HG03565 (cell line): Measurements from ENCODE around the gene TMEM235.

Experiments used
- ATAC-seq: cut with Tn5 transposase; IDR thresholded peaks from one replicate; pipeline ENCODE4 v1.9.1; 2021; ENCODE audit warnings: mild to moderate bottlenecking, moderate library complexity; ENCODE audit not compliant: unreplicated experiment

The TMEM235 gene

GRCh38 chr17:78236362-78237127, 5.1 kb downstream of the TMEM235 start:
- no peak for ATAC-seq

DNA sequence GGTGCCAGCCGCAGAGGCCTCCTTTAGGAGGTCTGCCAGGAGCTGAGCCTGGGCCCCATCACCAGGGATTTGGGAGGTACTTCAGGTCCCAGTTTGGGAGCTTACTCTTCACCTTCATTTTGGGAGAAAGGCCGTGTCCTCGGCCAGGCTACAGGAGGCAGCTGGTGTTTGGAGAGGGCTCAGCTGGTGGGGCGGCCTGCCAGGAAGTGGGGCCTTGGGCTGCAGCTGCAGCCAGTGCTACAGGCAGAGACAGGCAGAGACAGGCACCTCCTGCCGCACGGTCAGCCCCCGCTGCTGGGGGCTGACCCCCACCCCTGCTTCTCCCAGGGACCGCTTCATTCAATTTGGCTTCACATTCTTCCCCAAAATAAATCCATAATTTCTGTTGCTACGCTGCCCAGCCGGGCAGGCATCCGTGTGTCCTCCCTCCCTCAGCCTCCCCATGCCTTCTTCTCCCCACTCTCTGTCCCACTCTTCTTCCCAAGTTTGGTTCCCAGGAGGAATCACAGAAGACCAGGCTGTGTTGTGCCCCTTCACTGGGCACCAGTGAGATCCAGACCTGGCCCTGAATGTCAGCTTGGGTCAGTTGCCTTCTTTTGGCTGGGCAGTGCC, 6.1 kb downstream of the TMEM235 start:
- no peak for ATAC-seq

DNA sequence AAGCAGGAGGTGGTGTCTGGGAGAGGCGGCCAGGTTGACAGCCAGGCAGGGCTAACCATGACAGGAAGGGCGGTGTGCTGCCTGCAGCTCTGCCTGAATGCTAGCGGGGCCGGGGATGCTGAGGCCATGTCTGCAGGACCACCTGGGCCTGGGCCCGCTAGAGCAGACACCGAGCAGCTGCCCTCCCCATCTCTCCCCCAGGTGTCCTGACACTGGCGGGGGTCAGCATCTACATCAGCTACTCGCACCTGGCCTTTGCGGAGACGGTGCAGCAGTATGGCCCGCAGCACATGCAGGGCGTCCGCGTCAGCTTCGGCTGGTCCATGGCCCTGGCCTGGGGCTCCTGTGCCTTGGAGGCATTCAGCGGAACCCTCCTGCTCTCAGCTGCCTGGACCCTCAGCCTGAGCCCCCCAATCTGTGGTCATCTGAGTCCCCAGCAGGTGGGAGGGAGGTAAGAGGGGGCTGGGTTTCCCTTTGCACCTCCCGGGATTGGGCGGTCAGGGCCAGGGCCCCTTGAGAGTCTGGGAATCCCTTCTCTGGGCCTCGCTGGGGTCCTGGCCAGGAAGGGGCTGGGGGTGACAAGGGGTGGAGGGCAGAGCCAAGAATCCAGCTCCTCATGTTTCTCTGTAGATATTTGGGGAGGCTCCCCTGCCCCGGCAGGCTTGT, 7.5 kb downstream of the TMEM235 start:
- no peak for ATAC-seq

DNA sequence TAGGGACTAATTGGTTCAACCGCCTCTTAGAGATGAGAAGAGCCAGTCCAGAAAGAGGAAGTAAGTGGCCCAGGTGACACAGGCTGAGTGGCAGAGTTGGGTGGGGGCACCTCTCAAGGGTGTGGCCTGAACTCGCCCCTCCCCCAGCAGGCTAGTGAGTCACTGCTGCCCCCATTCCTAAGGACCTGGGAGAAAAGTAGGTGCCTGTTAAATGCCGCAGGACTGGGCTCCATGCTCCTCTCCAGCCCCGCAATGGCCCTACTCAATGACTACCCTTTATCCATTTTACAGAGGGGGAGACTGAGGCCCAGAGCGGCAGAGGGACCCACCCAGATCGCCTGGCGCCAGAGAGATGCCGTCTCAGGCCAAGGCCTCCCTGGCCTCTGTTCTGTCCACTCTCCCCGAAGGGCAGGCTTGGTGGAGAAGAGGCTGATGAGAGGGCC, 8.1 kb downstream of the TMEM235 start:
- ATAC-seq, result no peak

DNA sequence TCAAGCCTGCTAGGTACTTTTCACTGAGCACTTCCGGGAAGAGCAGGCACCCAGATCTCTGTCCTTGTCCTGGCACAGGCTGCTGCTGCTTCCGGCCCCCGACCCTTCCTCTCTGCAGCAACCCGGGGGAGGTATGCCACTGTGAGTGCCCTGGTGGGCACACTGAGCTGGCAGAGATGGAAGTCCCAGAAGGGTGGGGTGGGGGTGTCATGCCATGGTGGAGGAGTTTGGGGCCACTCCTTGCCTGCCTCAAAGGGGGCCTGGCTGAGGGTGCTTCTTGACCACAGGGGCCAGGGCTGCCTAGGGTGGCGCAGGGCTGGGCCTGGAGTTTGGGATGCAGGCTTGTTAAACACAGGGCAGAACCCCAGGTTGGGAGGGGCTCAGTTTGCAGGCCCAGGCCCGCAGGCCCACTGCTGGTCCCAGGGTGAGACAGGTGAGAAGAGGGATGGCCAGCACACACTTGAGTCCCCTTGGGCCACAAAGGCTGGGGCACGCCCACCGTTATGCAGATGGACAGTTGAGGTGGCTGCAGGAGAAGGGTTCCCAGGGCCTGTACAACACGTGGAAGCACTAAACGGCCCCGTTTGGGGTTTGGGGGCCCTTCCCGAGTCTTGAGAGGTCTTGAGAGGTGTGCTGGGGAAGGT, 8.7 kb downstream of the TMEM235 start:
- no peak for ATAC-seq

DNA sequence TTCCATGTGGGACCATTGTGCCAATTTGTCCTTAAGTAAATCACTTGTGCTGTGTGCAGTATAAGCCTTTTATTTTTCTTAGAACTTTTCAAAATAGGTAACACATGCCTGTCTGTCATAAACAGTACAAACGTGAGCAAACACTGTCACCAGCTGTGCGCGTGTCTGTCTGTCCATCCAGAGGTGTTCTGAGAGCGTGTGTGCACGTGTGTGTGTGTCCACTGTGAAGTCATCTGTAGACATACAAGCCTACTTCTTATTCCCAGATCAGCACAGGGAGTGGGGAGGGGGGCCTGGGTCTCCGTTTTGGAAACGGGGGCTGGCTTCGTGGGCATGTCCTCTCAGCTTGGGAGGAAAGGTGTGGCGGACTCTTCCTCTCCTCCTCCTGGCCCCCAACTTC, 9.4 kb downstream of the TMEM235 start:
- no peak for ATAC-seq

GRCh38 chr17:78241277-78242023, 10.0 kb downstream of the TMEM235 start:
- no peak for ATAC-seq

DNA sequence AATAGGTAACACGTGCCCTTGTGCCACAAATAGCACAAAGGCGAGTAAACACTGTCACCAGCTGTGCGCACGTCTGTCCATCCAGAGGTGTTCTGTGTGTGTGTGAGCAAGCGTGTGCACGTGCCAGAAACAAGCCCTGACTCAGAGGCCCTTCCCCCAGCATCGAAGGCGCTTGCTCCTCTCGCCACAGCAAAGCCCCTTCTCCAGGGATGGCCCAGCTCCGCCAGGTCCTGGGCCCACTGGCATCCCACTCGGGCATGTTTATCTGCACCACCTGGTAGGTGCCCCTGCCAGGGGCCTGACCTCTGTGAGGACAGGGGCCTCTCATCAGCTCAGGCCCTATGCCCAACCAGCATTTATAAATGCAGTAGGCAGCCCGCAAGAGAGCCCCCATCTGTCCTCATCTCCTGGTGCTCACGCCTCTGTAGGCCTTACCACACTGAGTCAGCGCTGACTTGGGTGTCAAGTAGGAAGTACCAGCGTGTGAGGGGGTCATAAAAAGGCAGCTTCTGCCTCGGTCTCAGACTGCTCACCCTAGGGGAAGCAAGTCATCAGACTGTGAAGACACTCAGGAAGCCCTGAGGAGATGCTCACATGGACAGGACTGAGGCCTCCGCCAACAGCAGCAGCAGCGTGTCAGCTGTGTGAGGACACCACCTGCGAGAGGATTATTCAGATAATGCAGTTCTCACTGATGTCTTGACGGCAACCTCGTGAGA, 10.8 kb downstream of the TMEM235 start:
- no peak for ATAC-seq

DNA sequence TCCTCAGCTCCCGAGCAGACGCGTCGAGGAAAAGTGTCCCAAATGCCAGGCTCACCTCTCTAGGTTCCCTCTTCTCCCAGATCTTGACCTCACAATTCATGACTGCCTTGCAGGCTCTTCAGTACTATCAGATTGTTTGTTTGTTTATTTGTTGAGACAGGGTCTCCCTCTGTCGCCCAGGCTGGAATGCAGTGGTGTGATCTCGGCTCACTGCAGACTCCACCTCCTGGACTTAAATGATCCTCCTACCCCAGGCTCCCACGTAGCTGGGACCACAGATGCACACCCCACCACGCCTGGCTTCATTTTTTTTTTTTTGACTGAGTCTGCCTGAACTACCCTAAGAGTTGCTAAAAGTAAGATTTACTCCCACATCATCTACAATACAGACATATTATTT, 15.9 kb downstream of the TMEM235 start:
- ATAC-seq, result no peak

GRCh38 chr17:78248051-78248914, 16.9 kb downstream of the TMEM235 start:
- no peak for ATAC-seq

DNA sequence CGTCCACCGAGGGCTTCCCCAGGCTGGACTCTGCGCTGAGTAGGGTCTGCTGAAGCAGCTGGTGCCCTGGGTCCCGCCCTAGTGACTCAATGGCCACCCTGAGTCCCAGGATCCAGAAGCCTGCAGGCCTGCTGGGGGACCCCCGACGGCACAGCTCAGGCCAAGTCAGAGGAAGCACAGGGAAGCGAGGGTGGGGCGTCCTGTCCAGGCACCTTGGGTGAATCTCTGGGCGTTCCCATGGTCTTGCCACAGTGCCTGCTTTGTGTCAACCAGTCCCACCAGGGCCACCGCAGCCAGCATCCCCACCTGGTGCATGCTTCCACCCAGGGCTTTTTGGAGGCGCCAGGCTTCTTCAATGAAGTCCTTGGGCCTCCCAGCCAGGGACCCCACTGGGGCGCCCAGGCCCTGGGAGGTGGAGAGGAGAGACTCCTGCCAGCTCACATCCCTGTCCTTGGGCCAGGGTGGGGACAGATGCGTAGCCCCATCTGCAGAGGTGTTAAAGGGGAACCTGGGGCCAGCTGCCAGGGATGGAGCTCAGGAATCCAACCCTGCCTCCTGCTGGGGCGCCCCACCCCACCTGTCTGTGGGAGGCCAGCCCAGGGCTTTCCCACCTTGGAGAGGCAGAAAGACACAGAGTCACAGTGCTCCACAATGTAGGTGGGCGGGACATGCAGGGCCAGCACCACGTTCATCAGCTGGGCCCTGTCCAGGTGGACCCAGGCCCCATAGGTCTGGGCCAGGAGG, 17.8 kb downstream of the TMEM235 start:
- no peak for ATAC-seq

DNA sequence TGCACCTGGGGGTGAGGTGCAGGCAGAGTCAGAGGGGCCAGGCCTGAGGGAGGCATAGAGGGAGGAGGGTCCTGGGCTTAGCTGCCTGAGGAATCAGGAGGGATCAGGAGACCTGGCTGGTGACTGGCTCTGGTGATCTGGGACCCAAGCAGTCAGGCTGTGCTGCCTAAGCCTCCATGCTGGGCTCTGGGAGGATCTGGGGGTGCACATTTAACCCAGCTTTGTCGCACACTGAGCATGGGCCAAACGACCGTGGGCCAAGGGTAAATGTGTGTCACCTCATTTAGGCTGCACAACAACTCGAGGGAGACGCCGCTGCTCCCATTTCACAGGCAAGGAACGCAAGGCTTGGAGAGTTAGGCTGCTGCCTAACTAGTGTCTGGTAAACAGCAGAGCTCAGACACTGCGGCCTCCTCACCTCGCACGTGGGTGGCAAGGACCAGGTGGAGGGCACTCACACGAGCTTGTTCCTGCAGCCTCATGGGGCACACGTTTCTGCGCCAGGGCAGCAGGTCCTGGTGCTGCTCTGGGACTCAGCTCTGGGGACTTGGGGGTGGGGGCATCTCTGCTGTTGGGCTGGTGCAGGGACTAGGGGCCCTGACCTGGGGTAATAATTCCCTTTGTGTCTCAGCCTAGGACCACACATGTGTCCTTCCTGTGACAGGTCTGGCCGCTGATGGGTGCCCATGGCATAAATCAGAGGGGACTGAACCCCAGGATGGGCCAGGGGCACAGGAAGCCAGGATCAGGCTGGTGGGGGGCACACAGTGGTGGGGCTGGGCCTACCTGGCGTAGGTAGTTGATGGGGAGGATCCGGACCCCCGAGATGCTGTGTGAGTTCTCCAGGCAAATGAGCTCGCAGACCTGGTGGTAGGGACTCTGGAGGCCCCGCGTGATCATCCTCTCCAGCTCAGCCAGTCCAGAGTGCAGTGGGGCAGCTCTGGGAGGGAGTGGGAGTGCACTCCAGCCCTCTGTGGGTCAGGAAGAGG, 18.7 kb downstream of the TMEM235 start:
- ATAC-seq, result no peak

- ATAC-seq, result peak; percentile 62
Observed at GRCh38 chr17:78250891-78251772, 19.7 kb downstream of the TMEM235 start.

- ATAC-seq, result no peak
Observed at GRCh38 chr17:78251773-78252103, 20.3 kb downstream of the TMEM235 start.

GRCh38 chr17:78252111-78252634, 20.7 kb downstream of the TMEM235 start:
- ATAC-seq, result no peak
